Common myeloid progenitor, CD34-positive (primary cell): ENCODE data around the gene TXNL1.

Source experiments
- CTCF ChIA-PET: fragments of 350-600 bp; sonication (Branson Sonifier 250); formaldehyde crosslinking; loops from one replicate; lab custom pipeline; 2021; ENCODE audit warnings: antibody characterized with exemption; lab: Charles Lee
- POLR2A ChIA-PET: fragments of 350-600 bp; sonication (Branson Sonifier 250); formaldehyde crosslinking; loops from one replicate; lab custom pipeline; 2021; ENCODE audit warnings: antibody characterized with exemption; lab: Charles Lee
- DNase-seq, 3 donors: peaks; one replicate each; pipeline versions ENCODE4 v3.0.0 to v3.0.0-alpha.2; 2013
- H3K27ac ChIP-seq, 2 experiments: 1 replicate in 1 of 2; 2 replicates in 1 of 2; pipeline ENCODE4 v1.7.0; 2013; ENCODE audit warnings: inconsistent platforms in 2 of 2, low read length in 2 of 2, mild to moderate bottlenecking in 2 of 2, low read depth in 1 of 2, moderate library complexity in 1 of 2; ENCODE audit not compliant: severe bottlenecking in 2 of 2, insufficient read depth in 1 of 2, poor library complexity in 1 of 2
- H3K27me3 ChIP-seq, 5 experiments: replicated peaks in 2 of 5; 1 replicate in 3 of 5; 2 replicates in 2 of 5; pipeline versions ENCODE4 v1.6.1 to v1.7.0; 2013; ENCODE audit warnings: low read length in 4 of 5, mild to moderate bottlenecking in 2 of 5, moderate library complexity in 2 of 5, inconsistent platforms in 1 of 5; ENCODE audit not compliant: insufficient read depth in 5 of 5, control insufficient read depth in 4 of 5
- H3K36me3 ChIP-seq, 4 experiments: 1 replicate in 2 of 4; 2 replicates in 2 of 4; pipeline versions ENCODE4 v1.6.1 to v1.7.0; 2013; ENCODE audit warnings: low read length in 3 of 4, control low read depth in 1 of 4, mild to moderate bottlenecking in 1 of 4; ENCODE audit not compliant: control insufficient read depth in 4 of 4, insufficient read depth in 4 of 4
- H3K4me1 ChIP-seq, 4 experiments: 1 replicate in 3 of 4; 2 replicates in 1 of 4; pipeline versions ENCODE4 v1.6.1 to v1.7.1; 2013; ENCODE audit warnings: low read length in 3 of 4, mild to moderate bottlenecking in 3 of 4, control low read depth in 1 of 4, inconsistent platforms in 1 of 4, moderate library complexity in 1 of 4; ENCODE audit not compliant: control insufficient read depth in 4 of 4, insufficient read depth in 4 of 4; ENCODE audit errors: control extremely low read depth in 1 of 4
- H3K4me3 ChIP-seq, 7 experiments: 1 replicate in 4 of 7; 2 replicates in 3 of 7; pipeline versions ENCODE4 v1.5.1 to v1.7.0; 2013; ENCODE audit warnings: mild to moderate bottlenecking in 7 of 7, low read length in 6 of 7, moderate library complexity in 6 of 7, inconsistent platforms in 2 of 7, low read depth in 2 of 7, control low read depth in 1 of 7; ENCODE audit not compliant: insufficient read depth in 4 of 7, control insufficient read depth in 1 of 7; ENCODE audit errors: extremely low read depth in 1 of 7
- H3K9me3 ChIP-seq, 5 experiments: 1 replicate in 4 of 5; 2 replicates in 1 of 5; pipeline versions ENCODE4 v1.6.1 to v1.7.1; 2013; ENCODE audit warnings: low read length in 4 of 5, mild to moderate bottlenecking in 2 of 5, inconsistent platforms in 1 of 5, low read depth in 1 of 5, moderate library complexity in 1 of 5; ENCODE audit not compliant: control insufficient read depth in 4 of 5, insufficient read depth in 2 of 5; ENCODE audit errors: control extremely low read depth in 1 of 5
- WGBS: methylation state at CpG from one replicate; pipeline ENCODE4 v1.1.5; 2013; ENCODE audit not compliant: insufficient coverage; 5-methylcytosine and 5-hydroxymethylcytosine counted together

TXNL1 gene

DNA sequence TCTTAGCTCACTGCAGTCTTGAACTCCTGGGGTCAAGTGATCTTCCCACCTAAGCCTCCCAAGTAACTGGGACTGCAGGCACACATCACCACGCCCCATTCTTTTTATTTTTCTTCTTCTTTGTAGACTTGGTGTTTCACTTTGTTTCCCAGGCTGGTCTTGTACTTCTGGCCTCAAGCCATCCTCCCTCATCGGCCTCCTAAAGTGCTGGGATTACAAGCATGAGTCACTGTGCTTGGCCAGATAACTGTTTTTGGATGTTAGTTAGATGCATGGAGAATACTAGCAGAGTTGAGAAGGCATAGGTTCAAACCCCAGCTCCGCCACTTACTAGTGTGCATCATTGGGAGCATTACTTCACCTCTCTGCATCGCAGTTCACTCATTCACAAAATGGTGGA, 88.3 kb downstream of the TXNL1 start:
- peaks cover 0 to 2% (median 0%) of the 10 kb centered on the region in 5 experiments for H3K9me3 ChIP-seq
- DNase-seq = no peak
- CTCF ChIA-PET = no interaction called here

More for the DNA sequence above, 88.3 kb downstream of the TXNL1 start:
- POLR2A ChIA-PET = no interaction called here
- H3K4me3 ChIP-seq = no peak overlapping the region
- 94% methylated on average over 2 of the region's 4 CpGs for WGBS
- no peaks in the 10 kb centered on the region for H3K36me3 ChIP-seq
- no peak overlapping the region for H3K27ac ChIP-seq
- H3K4me1 ChIP-seq = no peaks in the 10 kb centered on the region
- no peaks in the 10 kb centered on the region for H3K27me3 ChIP-seq
